Stimulated activated CD4-positive, alpha-beta T cell treated with anti-CD3 and anti-CD28 coated beads, Interleukin-4, amount 100 ng/mL, for 4 hours (primary cell): ENCODE measurements around the gene UTP18.
"Not testable (repeated sequence)": the region's sequence is repeated elsewhere in the genome, so short reads cannot be mapped to it uniquely, and the experiment has no call there.

Source experiments
- DNase-seq, 2 experiments: peaks; one replicate each; pipeline ENCODE4 v3.0.0-alpha.2; 2020

Gene UTP18

GRCh38 chr17:51260237-51261023 is at the start of gene UTP18:
UTP18 (plus strand) TSS chr17:51260546; CDS start chr17:51260585, 39 bp downstream.
- peak; percentile 95 to 96 for DNase-seq

GRCh38 chr17:51214920-51215319 is 45.4 kb upstream of the UTP18 start:
- no peak for DNase-seq

DNA sequence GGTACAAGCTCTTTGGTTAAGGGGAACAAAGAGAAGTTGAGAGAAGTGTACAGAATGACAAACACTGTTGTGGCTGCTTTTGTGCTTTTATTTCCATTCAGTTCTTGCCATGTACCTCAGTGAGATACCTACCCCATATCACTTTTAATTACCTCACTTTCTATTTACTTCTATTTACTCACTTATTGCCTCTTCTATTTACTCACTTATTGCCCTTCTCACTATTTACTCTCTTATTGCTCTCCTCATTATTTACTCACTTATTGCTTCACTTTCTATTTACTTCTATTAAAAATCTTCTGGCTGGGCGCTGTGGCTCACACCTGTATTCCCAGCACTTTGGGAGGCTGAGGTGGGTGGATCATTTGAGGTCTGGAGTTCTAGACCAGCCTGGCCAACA is 42.4 kb upstream of the UTP18 start:
- no peak for DNase-seq

DNA sequence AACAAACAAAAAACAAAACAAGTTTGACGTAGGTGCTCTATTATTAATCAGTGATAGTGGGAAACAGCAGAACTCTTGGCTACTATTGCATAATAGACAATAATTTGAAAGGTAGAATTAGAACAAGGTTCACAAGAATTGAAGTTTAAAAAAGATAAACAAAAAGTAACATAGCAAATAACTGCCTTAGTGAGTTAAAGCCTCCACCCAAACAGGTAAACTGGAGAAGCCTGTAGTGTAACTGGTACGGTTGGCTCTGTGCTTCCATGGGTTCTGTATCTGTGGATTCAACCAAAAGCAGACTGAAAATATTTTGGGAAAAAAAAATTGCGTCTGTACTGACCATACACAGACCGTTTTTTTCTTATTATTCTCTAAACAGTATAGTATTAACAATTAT is 39.0 kb upstream of the UTP18 start:
- no peak for DNase-seq

GRCh38 chr17:51224402-51225262 is 35.7 kb upstream of the UTP18 start:
- no peak for DNase-seq

GRCh38 chr17:51225523-51225922 is 34.8 kb upstream of the UTP18 start:
- not testable (repeated sequence) for DNase-seq

GRCh38 chr17:51228161-51228560 is 32.2 kb upstream of the UTP18 start:
- no peak for DNase-seq

DNA sequence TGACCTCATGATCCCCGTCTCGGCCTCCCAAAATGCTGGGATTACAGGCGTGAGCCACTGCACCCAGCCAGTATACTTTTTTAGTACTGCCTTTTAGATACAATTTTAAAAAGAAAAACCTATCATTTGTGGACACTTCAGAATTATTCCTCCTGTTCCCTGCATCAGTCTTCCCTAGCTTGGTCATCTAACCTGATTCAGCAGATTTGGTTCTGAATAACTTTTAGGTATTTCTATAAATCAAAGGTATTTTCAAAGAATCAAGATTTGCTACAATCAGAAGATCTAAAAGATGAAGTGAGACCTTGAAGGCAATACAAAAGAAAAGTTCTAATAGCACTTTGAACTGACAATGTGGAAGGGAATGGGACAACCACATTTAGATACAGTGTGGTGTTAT is 30.5 kb upstream of the UTP18 start:
- DNase-seq, result no peak

- DNase-seq, result no peak
These were observed 30.0 kb upstream of the UTP18 start for GRCh38 chr17:51230306-51230705.

GRCh38 chr17:51231999-51232398 is 28.3 kb upstream of the UTP18 start:
- no peak for DNase-seq

DNA sequence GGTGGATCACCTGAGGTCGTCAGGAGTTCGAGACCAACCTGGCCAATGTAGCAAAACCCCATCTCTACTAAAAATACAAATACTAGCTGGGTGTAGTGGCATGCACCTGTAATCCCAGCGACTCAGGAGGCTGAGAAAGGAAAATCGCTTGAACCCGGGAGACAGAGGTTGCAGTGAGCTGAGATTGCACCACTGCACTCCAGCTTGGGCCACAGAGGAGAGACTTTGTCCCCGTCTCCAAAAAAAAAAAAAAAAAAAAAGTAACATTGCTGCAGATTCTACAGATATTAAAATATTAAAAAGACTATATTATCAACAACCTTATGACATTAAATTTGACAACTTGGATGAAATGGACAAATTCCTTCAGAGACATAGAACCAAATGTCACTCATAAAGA is 26.2 kb upstream of the UTP18 start:
- no peak for DNase-seq

GRCh38 chr17:51238255-51238887 is 22.0 kb upstream of the UTP18 start:
- DNase-seq, result no peak

- DNase-seq, result no peak
These were observed 20.1 kb upstream of the UTP18 start for GRCh38 chr17:51240275-51240674.

GRCh38 chr17:51244041-51244440 is 16.3 kb upstream of the UTP18 start:
- DNase-seq, result no peak

DNA sequence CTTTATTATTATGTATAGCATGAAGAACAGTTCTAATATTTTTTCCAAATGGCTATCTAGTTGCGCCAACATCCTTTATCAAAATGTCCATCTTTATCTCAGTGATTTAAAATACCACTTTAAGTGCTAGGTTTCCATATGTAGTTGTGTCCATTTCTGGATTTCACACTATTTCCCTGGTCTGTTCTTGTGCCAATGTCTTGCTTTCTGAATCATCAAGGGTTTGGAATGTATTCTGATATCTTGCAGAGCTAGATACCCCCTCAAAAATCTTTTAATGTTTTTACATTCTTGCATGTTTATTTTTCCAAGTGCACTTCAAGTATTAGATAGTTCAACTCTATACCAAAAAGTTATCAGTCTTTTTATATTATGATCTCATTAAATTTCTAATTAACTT is 14.8 kb upstream of the UTP18 start:
- DNase-seq, result no peak

- no peak for DNase-seq
These were observed 10.0 kb upstream of the UTP18 start for GRCh38 chr17:51250314-51250840.

GRCh38 chr17:51251010-51251409 is 9.3 kb upstream of the UTP18 start:
- DNase-seq, result no peak

DNA sequence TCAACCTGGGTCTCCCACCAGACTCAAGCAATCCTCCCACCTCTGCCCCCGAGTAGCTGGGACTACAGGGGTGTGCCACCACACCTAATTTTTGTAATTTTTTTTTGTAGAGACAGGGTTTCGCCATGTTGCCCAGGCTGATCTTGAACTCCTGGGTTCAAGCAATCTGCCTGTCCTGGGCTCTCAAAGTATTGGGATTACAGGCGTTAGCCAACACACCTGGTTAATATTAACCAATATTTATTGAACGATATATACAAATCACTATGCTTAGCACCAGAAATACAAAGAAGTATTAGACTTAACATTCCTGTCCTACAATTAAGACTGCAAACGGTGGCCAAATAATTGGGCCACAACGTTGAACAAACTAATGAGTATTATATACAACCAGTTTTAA is 4.7 kb upstream of the UTP18 start:
- DNase-seq, result no peak

- DNase-seq, result no peak
These were observed 4.2 kb upstream of the UTP18 start for GRCh38 chr17:51256101-51256500.

DNA sequence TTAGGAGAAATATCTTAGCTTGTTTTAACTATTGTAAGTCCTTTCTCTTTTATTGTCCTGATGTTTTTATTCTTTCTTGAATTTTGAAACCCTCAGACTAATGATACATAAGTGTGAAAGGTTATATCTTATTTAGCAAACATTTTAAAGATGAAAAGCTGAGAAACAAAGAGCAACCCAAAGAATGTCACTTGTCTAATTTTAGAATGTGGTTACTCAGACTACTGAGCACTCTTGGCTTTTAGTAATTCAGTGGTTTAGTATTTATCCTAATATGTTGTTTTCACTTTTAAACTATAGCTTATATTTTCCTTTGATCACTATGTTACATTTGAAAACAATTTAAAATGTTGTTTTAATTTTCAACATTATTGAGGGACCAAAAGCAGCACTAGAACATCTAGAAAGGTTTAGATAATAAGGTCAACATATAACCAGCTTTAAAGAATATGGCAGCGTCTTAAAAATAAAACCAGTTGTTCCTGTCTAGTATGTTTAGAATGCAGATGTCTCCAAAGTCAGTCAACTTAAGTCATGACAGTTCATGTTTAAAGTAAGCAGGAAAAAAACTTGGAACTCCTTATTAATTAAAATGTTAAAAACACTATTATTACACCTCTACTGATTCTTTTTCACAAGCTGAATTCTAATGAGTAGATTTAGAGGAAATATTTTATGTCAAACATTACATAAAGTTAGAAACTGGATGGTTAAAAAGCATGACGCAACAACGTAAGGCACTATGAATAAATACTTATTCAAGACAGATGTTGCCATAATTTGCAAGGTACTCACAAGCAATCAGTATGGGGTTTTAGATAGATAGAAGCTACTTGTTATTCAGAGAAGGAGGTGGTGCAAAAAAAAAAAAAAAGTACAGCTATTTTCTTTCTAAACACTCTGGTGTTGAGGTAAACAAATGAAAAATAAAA is 2.9 kb upstream of the UTP18 start:
- no peak for DNase-seq

GRCh38 chr17:51258756-51259563 is 1.4 kb upstream of the UTP18 start:
- peak; percentile 5 to 9 for DNase-seq
